Activated naive CD8-positive, alpha-beta T cell treated with anti-CD3 and anti-CD28 coated beads, Interleukin-2, amount 50 U/mL, for 24 hours (primary cell): ENCODE data around the gene SGSH.

ENCODE experiments used
- ATAC-seq: fragments of 150-1000 bp; cut with Tn5 transposase; one replicate; pipeline ENCODE4 v1.10.0; 2021
- DNase-seq: peaks from one replicate; pipeline ENCODE4 v3.0.0; 2021
- H3K27ac Mint-ChIP-seq: one replicate; pipeline ENCODE4 v1.8.0; 2021; ENCODE audit warnings: mild to moderate bottlenecking, mixed read lengths
- H3K27me3 Mint-ChIP-seq: one replicate; pipeline ENCODE4 v1.8.0; 2021; ENCODE audit warnings: mixed read lengths
- H3K36me3 Mint-ChIP-seq: one replicate; pipeline ENCODE4 v1.8.0; 2021; ENCODE audit warnings: low read depth, mixed read lengths
- H3K4me1 Mint-ChIP-seq: one replicate; pipeline ENCODE4 v1.8.0; 2021; ENCODE audit warnings: mixed read lengths
- H3K4me3 Mint-ChIP-seq: one replicate; pipeline ENCODE4 v1.8.0; 2021; ENCODE audit warnings: mild to moderate bottlenecking, moderate library complexity, mixed read lengths
- H3K9me3 Mint-ChIP-seq: one replicate; pipeline ENCODE4 v1.8.0; 2021; ENCODE audit warnings: mixed read lengths

The SGSH gene

DNA sequence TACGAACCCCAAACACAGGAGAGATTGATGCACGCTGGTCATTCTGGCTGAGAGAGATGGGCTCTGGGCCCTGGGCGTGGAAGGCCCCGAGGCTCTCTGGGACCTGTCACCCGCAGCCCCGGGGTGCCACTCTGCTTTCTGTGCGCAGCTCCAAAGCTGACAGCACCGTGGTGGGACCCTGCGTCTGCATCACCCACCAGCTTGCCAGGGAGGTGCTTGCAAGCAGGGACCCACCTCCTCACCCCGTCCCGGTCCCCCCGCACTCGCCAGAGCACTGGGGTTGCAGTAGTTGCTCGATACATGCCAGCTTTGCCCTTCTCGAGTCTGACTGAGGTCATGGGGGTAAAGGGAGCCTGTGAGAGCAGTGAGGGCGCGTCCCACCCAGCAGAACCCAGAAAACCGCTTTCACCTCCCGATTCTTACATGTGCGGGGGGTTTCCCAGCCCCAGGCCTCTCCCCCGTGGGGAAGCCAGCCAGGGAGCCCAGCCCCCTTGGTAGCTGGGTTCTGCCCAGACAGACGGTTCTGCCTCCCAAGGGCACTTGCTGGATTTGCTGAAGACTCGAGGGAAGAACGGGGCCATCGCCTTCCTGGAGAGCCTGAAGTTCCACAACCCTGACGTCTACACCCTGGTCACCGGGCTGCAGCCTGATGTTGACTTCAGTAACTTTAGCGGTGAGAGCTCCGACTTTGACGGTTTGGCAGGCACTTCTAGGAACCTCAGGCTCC, 37.9 kb downstream of the SGSH start:
- ATAC-seq (no peak), DNase-seq (no peak)
- peaks cover under 1% of the 10 kb centered on the region for H3K27me3 Mint-ChIP-seq
- H3K4me3 Mint-ChIP-seq, result no peak overlapping the region
- no peaks in the 10 kb centered on the region for H3K4me1 Mint-ChIP-seq
- no peak overlapping the region for H3K27ac Mint-ChIP-seq
- H3K36me3 Mint-ChIP-seq, result no peaks in the 10 kb centered on the region
- H3K9me3 Mint-ChIP-seq, result no peaks in the 10 kb centered on the region

DNA sequence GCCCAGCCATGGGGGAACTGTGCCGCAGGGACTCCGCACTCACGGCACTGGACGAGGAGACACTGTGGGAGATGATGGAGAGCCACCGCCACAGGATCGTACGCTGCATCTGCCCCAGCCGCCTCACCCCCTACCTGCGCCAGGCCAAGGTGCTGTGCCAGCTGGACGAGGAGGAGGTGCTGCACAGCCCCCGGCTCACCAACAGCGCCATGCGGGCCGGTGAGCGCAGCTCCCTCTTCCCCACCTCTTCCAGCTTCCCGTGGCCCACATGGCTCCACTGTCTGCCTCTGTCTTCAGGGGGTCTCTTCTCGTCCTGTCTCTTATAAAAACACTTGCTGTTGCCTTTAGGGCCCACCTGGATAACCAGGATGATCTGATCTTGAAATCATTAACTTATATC, 38.7 kb downstream of the SGSH start:
- H3K9me3 Mint-ChIP-seq, result no peaks in the 10 kb centered on the region
- no peaks in the 10 kb centered on the region for H3K27me3 Mint-ChIP-seq
- H3K36me3 Mint-ChIP-seq, result no peaks in the 10 kb centered on the region
- no peak overlapping the region for H3K4me3 Mint-ChIP-seq
- ATAC-seq (no peak), DNase-seq (no peak)
- H3K4me1 Mint-ChIP-seq, result no peaks in the 10 kb centered on the region
- no peak overlapping the region for H3K27ac Mint-ChIP-seq

GRCh38 chr17:80180192-80180591, 39.9 kb downstream of the SGSH start:
- no peak overlapping the region for H3K27ac Mint-ChIP-seq
- ATAC-seq (no peak), DNase-seq (no peak)
- H3K27me3 Mint-ChIP-seq, result peaks cover 3% of the 10 kb centered on the region
- no peaks in the 10 kb centered on the region for H3K4me1 Mint-ChIP-seq
- H3K36me3 Mint-ChIP-seq, result no peaks in the 10 kb centered on the region
- H3K9me3 Mint-ChIP-seq, result no peaks in the 10 kb centered on the region
- no peak overlapping the region for H3K4me3 Mint-ChIP-seq

DNA sequence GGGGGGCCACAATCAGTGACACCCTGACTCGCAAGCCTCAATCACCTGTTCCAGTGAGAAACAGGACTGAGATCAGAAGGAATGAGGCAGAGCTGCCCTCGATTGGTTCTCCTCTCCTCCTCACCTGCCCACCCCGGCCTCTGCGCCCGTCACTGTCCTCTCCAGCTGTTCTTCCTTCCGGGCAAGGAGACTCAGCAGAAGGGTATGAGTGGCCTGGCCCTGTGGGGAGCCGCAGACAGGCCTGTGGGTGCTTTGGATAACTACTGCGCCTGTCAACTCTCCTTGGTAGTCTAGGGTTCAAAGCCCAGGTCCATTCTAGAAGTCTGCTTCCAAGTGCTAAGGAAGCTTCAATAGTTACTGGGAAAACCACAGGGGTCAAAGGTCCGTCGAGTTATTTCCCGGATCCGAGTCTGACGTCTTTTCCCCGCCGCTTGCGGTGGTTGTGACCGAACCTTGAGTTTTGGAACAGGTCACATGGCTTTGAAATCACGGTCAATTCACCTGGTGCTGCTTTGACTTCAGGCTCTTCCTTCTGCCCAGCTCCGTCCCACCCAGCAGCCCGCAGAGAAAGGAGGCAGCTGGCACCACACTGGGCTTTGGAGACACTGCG, 42.0 kb downstream of the SGSH start:
- no peak for DNase-seq
- no peak overlapping the region for H3K27ac Mint-ChIP-seq
- no peak overlapping the region for H3K4me3 Mint-ChIP-seq
- no peaks in the 10 kb centered on the region for H3K4me1 Mint-ChIP-seq
- H3K27me3 Mint-ChIP-seq, result peaks cover 3% of the 10 kb centered on the region
- no peak for ATAC-seq
- no peaks in the 10 kb centered on the region for H3K36me3 Mint-ChIP-seq
- H3K9me3 Mint-ChIP-seq, result no peaks in the 10 kb centered on the region

DNA sequence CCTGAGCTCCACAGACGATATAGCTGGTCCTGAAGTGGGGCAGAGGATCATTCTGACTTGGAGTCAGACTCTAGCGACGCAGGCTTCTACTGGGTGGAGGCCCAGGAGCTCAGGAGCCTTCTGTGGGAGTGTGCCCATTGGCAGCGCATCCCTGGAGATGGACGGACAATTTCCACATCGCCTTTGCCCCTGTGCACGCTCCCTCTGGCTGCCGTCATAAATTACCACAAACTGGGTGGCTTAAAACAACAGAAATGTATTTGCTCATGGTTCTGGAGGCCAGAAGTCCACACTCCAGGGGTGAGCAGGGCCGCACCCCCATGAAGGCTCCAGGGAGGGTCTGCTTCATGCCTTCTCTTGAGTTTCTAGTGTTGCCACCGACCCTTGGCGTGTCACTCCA, 43.4 kb downstream of the SGSH start:
- ATAC-seq (no peak), DNase-seq (no peak)
- H3K4me3 Mint-ChIP-seq, result no peak overlapping the region
- H3K27ac Mint-ChIP-seq, result no peak overlapping the region
- H3K9me3 Mint-ChIP-seq, result no peaks in the 10 kb centered on the region
- H3K4me1 Mint-ChIP-seq, result no peaks in the 10 kb centered on the region
- no peaks in the 10 kb centered on the region for H3K36me3 Mint-ChIP-seq
- H3K27me3 Mint-ChIP-seq, result peaks cover 3% of the 10 kb centered on the region

- DNase-seq (no peak), ATAC-seq (no peak)
- no peaks in the 10 kb centered on the region for H3K36me3 Mint-ChIP-seq
- no peak overlapping the region for H3K4me3 Mint-ChIP-seq
- H3K27ac Mint-ChIP-seq, result no peak overlapping the region
- no peaks in the 10 kb centered on the region for H3K9me3 Mint-ChIP-seq
- H3K27me3 Mint-ChIP-seq, result peaks cover 8% of the 10 kb centered on the region
- no peaks in the 10 kb centered on the region for H3K4me1 Mint-ChIP-seq
These were observed 46.2 kb downstream of the SGSH start for GRCh38 chr17:80173916-80174315.

DNA sequence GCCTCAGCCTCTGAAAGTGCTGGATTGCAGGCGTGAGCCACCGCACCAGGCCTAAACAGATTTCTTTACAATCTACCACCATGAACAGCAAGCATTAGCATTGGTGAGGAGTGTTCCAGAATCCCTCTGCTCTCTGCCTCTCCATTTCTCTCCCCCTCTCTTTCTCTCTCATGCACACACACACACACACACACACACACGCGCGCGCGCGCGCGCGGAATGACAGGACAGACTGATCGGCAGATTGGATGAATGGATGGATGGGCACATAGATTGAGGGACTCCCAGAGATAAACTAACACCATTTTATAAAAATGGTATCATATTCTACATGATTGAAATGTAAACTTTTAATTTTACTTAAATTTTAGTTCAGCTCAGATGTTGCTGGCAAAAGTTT, 47.0 kb downstream of the SGSH start:
- Mint-ChIP-seq H3K4me1 (no peaks in the 10 kb centered on the region), H3K27me3 (peaks cover 11% of the 10 kb centered on the region), H3K9me3 (no peaks in the 10 kb centered on the region), H3K4me3 (no peak overlapping the region), H3K27ac (no peak overlapping the region), H3K36me3 (no peaks in the 10 kb centered on the region)
- DNase-seq (no peak), ATAC-seq (no peak)

GRCh38 chr17:80171681-80172080, 48.5 kb downstream of the SGSH start:
- Mint-ChIP-seq H3K36me3 (no peaks in the 10 kb centered on the region), H3K4me3 (no peak overlapping the region)

GRCh38 chr17:80169784-80170500, 50.2 kb downstream of the SGSH start, which contains the start of gene CARD14:
CARD14 (plus strand) TSS chr17:80170030; CDS start chr17:80181439, 11,409 bp downstream.
- no peaks in the 10 kb centered on the region for H3K36me3 Mint-ChIP-seq
- H3K4me3 Mint-ChIP-seq, result no peak within 1 kb of the TSS
- no peaks in the 10 kb centered on the region for H3K9me3 Mint-ChIP-seq
- no peaks in the 10 kb centered on the region for H3K4me1 Mint-ChIP-seq
- ATAC-seq, result no peak
- H3K27me3 Mint-ChIP-seq, result peaks cover 8% of the 10 kb centered on the region
- H3K27ac Mint-ChIP-seq, result no peak within 1 kb of the TSS
- no peak for DNase-seq

More at GRCh38 chr17:80171681-80172080, 48.5 kb downstream of the SGSH start:
- DNase-seq (no peak), ATAC-seq (no peak)
- no peaks in the 10 kb centered on the region for H3K4me1 Mint-ChIP-seq
- H3K27me3 Mint-ChIP-seq, result peaks cover 11% of the 10 kb centered on the region
- H3K27ac Mint-ChIP-seq, result no peak overlapping the region
- no peaks in the 10 kb centered on the region for H3K9me3 Mint-ChIP-seq

DNA sequence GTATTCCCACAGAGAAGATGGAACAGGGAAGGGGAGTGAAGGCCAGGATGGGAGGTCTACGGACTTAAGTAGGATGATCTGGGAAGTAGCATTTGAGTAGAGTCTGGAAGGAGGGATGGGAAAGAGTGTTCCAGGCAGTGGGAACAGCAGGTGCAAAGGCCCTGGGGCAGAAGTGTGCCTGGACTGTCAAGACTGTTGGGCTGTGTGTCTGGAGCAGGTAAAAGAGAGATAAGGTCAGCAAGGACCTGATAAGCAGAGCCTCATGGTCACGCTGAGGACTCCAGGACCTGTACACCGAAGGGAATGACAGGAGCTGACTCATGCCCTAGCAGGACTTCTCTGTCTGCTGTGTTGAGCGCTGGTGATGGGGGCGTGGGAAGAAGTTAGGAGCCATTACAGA, 51.0 kb downstream of the SGSH start:
- H3K36me3 Mint-ChIP-seq, result no peaks in the 10 kb centered on the region
- no peak overlapping the region for H3K4me3 Mint-ChIP-seq
- no peaks in the 10 kb centered on the region for H3K4me1 Mint-ChIP-seq
- DNase-seq (no peak), ATAC-seq (no peak)
- H3K27ac Mint-ChIP-seq, result no peak overlapping the region
- peaks cover 8% of the 10 kb centered on the region for H3K27me3 Mint-ChIP-seq
- no peaks in the 10 kb centered on the region for H3K9me3 Mint-ChIP-seq

DNA sequence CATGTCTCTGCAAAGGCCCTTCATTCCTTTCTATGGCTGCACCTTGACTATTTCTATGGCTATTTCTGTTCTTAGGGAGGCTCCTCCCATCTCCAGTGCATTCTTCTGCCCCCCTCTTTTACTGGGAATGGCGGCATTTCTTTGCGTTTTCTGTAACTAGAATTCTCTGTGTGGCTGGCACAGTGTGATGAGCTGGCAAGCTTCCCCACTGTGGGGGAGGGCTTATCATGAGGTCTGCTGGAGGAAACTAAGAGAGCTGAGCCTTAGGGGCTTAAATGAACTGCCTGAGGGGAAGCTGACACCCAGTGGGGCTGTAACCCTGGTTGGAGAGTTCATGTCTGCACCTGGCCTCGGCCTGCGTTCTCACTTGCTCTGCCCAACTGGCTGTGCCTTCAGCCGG, 51.8 kb downstream of the SGSH start:
- H3K9me3 Mint-ChIP-seq, result no peaks in the 10 kb centered on the region
- DNase-seq, result no peak
- no peak overlapping the region for H3K27ac Mint-ChIP-seq
- H3K27me3 Mint-ChIP-seq, result peaks cover 8% of the 10 kb centered on the region
- H3K4me3 Mint-ChIP-seq, result no peak overlapping the region
- H3K4me1 Mint-ChIP-seq, result no peaks in the 10 kb centered on the region
- H3K36me3 Mint-ChIP-seq, result no peaks in the 10 kb centered on the region
- no peak for ATAC-seq

- Mint-ChIP-seq H3K27me3 (peaks cover 8% of the 10 kb centered on the region), H3K27ac (no peak overlapping the region)
These were observed 53.7 kb downstream of the SGSH start for GRCh38 chr17:80166446-80166845.

DNA sequence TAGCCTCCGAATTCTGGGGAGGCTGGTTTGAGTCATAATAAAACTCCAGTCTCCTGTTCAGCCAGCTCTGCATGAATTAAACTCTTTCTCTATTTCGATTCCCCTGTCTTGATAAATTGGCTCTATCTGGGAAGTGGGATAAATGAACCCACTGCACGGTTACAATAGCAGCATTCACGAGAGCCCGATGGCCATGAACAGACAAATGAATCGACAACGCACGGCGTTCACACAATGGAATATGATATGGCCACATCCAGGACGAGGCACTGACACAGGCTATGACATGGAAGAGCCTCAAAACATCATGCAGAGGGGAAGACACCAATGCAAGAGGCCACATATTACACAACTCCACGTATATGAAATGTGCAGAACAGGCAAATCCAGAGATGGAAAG, 55.9 kb downstream of the SGSH start:
- no peak for DNase-seq
- no peaks in the 10 kb centered on the region for H3K4me1 Mint-ChIP-seq
- no peaks in the 10 kb centered on the region for H3K9me3 Mint-ChIP-seq
- no peak for ATAC-seq
- H3K27me3 Mint-ChIP-seq, result peaks cover 6% of the 10 kb centered on the region
- no peak overlapping the region for H3K27ac Mint-ChIP-seq
- H3K36me3 Mint-ChIP-seq, result no peaks in the 10 kb centered on the region
- no peak overlapping the region for H3K4me3 Mint-ChIP-seq

More at GRCh38 chr17:80166446-80166845, 53.7 kb downstream of the SGSH start:
- ATAC-seq (no peak), DNase-seq (no peak)
- no peaks in the 10 kb centered on the region for H3K36me3 Mint-ChIP-seq
- no peaks in the 10 kb centered on the region for H3K4me1 Mint-ChIP-seq
- no peaks in the 10 kb centered on the region for H3K9me3 Mint-ChIP-seq
- H3K4me3 Mint-ChIP-seq, result no peak overlapping the region

- ATAC-seq (no peak), DNase-seq (no peak)
- no peak overlapping the region for H3K27ac Mint-ChIP-seq
- H3K4me1 Mint-ChIP-seq, result no peaks in the 10 kb centered on the region
- no peaks in the 10 kb centered on the region for H3K36me3 Mint-ChIP-seq
- H3K9me3 Mint-ChIP-seq, result no peaks in the 10 kb centered on the region
- H3K27me3 Mint-ChIP-seq, result peaks cover 2% of the 10 kb centered on the region
- H3K4me3 Mint-ChIP-seq, result no peak overlapping the region
These were observed 56.8 kb downstream of the SGSH start for GRCh38 chr17:80163336-80163735.

DNA sequence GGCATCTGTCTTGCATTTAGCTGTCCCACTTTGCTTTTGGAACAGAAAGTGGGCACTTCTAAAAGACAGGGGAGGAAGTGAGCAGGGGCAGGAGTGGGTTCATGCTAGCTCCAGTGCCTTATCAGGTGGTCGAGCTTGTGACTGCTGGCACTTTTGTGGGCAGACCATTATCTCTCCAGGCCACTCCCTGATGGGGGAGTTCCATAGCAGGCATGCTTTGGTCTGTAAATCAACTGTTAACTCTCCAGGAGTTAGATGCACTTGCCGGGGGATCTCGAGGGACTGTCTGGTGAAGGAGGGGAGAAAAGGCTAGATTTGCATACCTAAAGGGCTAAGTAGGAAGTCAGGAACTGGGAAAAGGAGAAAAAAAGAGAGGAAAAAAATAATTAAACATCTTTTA, 59.6 kb downstream of the SGSH start:
- Mint-ChIP-seq H3K36me3 (no peaks in the 10 kb centered on the region), H3K4me3 (no peak overlapping the region), H3K27ac (no peak overlapping the region), H3K9me3 (peaks cover 5% of the 10 kb centered on the region), H3K27me3 (peaks cover 2% of the 10 kb centered on the region), H3K4me1 (peaks cover 2% of the 10 kb centered on the region)
- ATAC-seq, result no peak
- DNase-seq, result no peak
